Stimulated activated CD4-positive, alpha-beta T cell treated with anti-CD3 and anti-CD28 coated beads, Interleukin-1b, Interleukin-23, amount 100 ng/mL, for 1 hour (primary cell): ENCODE measurements around the gene POMGNT1.

Experiments
- DNase-seq, 2 donors: peaks; one replicate each; pipeline ENCODE4 v3.0.0-alpha.2; 2020; ENCODE audit warnings: low read depth in 2 of 2

POMGNT1 gene

DNA sequence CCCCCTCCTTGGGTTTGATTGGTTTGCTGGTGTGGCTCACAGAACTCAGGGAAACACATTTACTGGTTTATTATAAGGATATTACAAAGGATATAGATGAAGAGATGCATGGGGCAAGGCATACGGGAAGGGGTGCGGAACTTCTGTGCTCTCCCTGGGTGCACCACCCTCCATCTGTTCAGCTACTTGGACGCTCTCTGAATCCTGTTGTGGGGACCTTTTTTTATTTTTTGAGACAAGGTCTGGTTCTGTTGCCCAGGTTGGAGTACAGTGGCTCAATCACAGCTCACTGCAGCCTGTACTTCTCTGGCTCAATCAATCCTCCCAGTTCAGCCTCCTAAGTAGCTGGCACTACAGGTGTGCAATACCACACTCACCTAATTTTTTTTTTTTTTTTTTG lies 12.3 kb upstream of the POMGNT1 start:
- no peak for DNase-seq

DNA sequence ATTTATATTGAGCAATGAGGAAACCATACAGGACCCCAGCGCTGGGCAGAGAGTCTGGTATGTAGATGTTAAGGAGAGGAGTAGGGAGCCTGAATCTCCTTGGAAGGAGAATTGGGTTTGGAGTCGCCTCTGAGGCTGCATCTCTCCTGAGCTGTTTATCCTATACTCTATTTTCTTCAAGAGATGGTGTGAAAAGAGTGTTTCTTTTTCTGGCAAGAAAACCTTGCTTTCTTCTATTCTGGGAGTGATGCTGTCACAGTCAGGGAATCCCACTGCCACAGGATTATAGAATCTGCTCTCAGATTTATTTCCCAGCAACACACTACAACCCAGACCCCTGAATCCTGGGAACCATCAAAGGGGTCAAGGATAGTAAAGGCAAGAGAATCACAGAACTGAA lies 8.2 kb upstream of the POMGNT1 start:
- no peak for DNase-seq

- no peak for DNase-seq
These were observed 7.6 kb upstream of the POMGNT1 start for GRCh38 chr1:46205791-46206190.

DNA sequence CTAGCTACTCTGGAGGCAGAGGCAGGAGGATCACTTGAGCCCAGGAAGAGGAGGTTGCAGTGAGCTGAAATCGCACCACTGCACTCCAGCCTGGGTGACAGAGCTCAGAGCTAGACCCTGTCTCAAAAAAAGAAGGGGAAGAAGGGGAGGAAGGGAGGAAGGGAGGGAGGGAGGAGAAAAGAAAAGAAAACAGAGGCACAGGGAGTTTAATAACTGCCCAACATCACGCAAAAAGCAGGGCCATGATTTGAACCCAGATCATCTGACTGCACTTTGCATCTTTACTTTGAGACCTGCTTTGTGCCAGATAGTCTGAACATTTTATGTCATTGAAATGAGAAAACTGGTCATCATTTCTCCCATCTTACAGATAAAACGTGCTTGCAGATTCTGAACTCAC lies 6.9 kb upstream of the POMGNT1 start:
- no peak for DNase-seq

DNA sequence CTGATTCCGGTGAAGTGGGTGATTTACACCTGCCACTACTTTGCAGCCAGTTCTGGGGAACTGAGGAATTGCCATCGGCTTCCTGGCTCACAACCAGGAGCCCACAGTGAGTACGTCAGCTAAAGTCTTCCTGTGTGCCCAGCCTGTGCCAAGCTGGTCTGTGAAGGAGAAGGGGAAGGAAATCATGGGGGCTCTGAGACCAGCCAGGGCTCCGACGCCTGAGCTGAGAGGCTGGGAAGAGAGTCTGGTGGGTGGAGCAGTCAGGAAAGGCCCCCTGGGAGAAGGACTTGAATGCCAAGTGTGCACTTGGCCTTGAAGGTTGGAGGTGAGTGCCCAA lies 6.1 kb upstream of the POMGNT1 start:
- no peak for DNase-seq

- DNase-seq, result no peak
These were observed 5.6 kb upstream of the POMGNT1 start for GRCh38 chr1:46203738-46204405.

DNA sequence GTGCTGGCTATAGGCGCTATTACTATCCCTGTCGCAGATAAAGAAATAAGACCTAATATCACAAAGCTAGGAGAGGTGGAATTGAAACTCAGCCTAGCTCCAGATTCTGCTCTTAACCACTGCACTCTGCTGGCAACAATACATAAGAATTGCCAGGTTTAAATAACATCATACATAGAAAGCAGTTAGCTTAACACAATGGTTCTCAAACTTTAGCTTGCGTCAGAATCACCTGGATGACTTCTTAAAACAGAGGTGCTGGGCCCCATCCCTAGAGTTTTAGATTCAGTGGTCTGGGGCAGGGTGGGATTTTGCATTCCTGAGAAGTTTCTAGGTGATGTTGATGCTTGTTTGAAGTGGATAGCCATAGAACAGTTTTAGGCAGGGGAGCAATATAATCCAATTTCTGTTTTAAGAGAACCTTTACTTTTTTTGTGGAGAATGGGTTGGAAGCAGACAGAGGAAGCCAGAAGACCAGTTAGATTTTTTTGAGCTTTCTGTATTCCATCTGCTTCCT lies 1.1 kb upstream of the POMGNT1 start:
- no peak for DNase-seq

- DNase-seq, result no peak
These were observed 672 bp downstream of the POMGNT1 start for GRCh38 chr1:46197560-46197963.

DNA sequence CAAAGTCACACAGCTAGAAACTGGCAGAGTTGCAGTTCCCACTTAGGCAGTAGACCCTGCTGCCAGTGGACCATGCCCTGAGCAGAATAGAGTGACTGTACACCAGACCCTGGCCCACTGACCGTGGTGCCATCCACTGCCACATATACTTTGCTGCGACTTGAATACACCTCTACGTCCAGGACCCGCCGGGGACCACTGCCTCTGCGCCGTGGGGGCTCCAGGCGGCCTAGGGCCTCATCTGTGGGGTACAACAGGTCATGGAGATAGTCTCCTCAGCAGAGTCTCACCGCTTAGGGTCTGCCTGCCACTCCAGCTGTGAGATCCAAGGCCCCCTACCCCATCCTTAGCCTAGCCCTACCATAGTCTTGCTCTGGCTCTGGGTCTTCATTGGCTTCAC lies 1.6 kb downstream of the POMGNT1 start:
- no peak for DNase-seq

GRCh38 chr1:46194641-46195193 lies 3.5 kb downstream of the POMGNT1 start:
- DNase-seq, result no peak

DNA sequence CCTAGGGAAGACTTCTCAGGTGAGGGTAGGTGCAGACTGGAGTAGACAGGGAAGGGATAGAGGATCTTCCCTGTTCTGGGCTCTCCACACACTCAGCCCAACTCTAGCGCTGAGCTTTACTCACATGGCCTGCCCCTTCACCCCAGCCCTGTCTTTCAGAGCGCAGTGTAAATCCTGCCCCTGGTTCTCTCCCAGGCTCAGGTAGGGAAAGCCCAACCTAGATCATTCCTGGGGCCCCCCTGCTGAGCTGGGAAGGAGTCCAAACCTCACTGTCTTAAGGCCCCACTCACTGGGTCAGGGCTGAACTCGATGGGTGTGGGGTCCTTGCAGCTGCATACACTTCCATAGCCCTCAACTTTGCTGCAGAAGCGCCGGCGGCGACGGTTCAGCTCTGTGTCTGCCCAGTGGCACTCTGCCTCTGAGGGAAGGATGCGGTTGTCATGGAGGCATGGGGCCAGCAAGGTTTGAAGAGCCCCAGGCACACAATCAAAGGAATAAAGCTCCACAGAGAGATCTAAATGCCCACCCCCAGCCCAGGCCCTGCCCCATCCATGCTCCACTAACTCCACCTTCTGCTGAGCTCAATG lies 4.2 kb downstream of the POMGNT1 start:
- DNase-seq, result no peak

DNA sequence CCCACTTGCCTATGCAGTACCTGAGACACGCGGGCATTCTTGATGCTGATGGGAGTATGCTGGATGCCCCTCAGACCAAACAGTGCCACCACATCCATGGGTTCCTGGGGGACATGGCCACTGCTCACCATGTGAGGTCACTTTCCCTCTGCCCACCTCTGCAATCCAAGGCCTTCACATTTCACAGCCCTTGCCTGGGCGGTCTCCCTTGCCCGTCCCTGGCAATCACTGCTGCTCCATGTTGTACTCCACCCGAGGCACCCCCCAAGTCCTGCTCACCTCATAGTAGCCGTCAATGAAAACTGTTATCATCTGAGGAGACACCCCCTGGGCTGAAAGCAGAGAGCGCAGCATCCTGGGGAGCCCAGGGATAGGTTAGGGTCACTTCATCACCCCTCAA lies 4.9 kb downstream of the POMGNT1 start:
- DNase-seq, result no peak

DNA sequence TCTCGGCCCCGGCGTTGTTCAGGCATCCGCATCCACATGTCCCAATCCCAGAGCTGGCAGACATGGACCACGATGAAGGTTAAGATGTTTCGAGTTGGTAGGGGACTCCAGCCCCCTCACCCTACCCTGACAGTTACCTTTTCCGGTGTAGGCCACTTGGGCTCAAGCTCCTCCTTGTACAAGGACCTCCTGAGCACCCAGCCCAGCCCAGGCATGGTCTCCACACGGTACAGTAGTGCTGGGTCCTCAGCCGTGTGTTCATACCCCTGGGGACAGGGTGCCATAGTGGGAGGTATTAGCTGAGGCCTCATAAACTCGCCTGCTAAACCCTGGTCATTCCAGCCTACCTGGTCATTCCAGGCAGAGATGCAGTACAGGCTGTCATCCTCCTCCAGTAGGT lies 6.1 kb downstream of the POMGNT1 start:
- DNase-seq, result no peak

DNA sequence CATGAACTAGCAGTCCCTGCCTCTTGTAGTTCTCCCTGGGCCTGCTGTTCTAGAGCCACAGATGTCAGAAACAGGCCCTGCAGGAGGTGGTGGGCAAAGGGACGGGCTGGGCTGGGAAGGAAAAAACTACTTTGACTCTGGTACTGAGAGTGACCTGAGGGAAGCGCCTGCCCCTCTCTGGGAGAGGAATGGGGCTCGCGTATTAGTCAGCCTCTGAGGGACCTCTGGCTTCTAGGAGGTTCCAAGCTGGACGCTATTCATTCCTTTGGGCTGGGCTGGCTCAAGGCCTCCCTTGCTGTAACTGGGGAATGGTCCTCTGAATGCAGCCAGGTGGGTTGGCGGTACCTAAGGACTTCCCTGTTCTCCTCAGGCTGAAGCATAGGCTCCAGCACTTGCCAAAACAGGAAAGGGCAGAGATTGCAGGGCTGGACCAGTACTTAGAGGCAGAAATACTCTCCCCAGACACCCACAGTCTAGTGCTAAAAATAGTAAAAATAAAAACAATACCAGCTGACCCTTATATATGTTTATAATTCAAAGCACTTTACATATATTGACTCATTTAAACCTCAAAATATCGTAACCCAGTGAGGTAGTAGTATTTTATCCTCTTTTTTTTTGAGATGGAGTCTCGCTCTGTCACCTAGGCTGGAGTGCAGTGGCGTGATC lies 7.1 kb downstream of the POMGNT1 start:
- DNase-seq, result no peak

DNA sequence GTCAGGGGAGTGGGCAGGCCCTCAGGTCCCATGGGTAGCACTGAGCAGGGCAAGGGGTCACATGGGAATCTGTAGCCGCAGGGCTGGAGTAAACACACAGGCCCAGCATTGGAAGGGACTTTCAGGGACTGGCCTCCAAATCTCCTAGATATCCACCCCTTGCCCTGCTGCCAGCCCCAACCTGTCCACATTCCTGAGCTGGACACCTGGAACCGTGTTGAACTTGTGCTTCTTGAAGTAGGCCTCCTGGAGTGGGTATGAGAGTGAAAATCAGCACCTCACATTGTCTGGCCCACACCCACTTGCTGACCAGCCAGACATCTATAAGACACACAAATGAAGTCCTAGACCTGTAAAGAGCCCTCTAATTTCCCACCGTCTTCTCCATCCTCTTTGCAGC lies 7.7 kb downstream of the POMGNT1 start:
- DNase-seq, result no peak

DNA sequence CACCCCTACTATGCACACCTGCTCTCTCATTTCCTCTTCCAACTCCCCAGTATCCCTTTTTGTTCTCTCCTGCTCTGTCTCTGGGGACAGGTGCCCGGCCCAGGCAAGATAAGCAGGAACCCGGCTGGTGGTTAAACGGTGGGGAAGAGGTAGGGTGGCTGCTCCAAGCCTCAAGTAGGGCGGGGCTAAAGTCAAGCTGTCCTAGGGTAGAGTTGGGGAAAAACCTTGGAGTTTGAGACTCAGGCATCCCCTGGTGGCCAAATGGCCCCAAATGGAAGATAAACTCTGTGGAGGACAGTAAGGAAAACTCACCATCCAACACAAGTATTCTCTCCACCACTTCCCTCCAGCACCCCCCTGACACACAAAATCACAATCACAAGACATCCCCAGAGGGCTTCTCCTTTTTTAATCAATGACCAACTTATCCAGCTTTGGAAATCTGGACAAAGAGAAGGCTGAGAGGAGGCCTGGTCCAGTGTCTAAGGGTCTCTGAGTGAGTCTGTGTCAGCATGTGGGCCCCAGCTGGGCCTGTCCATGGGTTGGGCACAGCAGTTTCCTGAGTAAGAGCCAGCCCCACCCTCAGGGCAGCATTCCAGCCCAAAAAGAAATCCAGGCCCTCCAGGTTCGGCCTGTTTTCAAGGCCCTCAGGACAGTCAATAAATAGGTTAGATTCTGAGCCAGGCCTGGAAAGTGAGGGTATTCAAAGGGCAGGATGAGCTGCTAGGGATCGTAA lies 9.8 kb downstream of the POMGNT1 start:
- DNase-seq, result no peak

GRCh38 chr1:46187106-46187869 lies 10.9 kb downstream of the POMGNT1 start:
- no peak for DNase-seq

DNA sequence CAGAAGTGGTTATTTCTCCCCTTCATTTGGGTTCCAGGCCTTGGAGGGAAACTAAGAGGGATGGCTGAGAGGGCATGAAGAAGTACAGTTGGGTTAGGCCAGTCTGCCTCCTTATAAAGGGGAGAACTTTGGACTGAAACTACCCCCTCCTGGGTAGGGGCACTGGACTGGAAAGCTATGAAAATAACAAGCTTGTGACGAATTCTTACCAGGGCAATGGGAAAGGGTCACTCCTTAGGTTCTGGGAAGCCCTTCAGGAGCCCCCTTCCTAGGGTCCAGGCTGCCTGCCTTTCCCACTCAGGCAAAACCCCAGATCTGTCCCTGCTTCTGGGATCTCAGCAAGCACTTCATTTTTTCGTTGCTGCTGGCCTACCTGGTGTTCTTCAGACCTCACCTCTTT lies 12.2 kb downstream of the POMGNT1 start:
- DNase-seq, result no peak

DNA sequence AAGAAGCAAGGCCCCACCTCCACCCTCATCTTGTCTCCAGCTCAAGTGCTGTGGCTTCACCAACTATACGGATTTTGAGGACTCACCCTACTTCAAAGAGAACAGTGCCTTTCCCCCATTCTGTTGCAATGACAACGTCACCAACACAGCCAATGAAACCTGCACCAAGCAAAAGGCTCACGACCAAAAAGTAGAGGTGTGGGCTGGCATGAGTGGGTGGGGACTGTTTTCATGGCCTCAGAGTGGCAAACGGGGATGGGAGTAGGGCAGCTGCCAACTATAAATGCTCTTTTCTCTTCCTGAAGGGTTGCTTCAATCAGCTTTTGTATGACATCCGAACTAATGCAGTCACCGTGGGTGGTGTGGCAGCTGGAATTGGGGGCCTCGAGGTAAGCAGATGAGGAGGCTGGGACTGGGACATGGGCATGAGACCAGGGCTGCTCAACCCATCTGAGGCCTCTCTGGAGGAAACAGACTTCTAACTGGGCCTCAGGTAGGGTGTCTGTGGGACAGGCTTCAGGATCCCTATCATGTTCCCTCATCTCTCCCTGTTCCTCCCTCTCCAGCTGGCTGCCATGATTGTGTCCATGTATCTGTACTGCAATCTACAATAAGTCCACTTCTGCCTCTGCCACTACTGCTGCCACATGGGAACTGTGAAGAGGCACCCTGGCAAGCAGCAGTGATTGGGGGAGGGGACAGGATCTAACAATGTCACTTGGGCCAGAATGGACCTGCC lies 13.1 kb downstream of the POMGNT1 start:
- peak in 1 of 2 donors; percentile 40 for DNase-seq

DNA sequence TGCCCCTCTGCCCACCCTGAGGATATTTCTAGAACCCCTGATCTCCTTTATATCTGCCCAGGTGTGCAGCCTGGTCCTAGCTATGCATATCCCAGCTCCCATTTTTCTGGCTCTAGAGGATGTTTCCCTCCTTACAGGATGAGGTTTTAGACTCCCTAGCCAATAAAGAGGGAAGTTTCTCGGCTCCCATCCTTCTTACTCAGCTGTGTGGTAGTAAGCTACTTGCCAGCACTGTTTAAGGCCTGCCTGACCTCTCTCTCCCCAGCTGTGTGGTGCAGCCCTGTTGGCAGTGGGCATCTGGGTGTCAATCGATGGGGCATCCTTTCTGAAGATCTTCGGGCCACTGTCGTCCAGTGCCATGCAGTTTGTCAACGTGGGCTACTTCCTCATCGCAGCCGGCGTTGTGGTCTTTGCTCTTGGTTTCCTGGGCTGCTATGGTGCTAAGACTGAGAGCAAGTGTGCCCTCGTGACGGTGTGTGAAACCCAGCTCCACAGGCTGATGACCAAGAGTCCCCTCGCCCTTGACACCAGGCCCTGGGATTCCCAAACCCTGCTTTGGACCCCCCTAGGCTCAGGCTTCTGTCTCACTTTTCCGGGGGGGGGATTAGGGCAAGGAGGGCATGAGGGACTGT lies 14.2 kb downstream of the POMGNT1 start:
- no peak for DNase-seq
